ENCODE measurements around the gene FABP1. TPM values are rescaled to one million over a fixed set of nuclear protein-coding genes. Genes with fewer than 3 reads are reported as not detected.

The FABP1 gene
- total RNA-seq, 4 donors from 2014 or later = not detected

GRCh38 chr2:88170472-88170892, 42.6 kb upstream of the FABP1 start:
- Histone ChIP-seq H3K27me3 (no peaks in the 10 kb centered on the region), H3K9me3 (no peaks in the 10 kb centered on the region), H3K27ac (peak overlapping the region in 2 of 3 donors; percentile 75 to 83), H3K4me3 (replicated peaks in 1 of 3) (peak overlapping the region; percentile 11 to 65 (median 27)), H3K36me3 (no peaks in the 10 kb centered on the region), H3K4me1 (peaks cover 6 to 10% of the 10 kb centered on the region in 2 donors)
- intact Hi-C loops (cut with DNase I) = no loop called here
- TF ChIP-seq POLR2A (IDR thresholded peaks at IDR 0.05) (no peak), CTCF (IDR thresholded peaks at IDR 0.05) (no peak)
- 7 to 17% methylated on average over 12 to 18 of the region's 37 CpGs for WGBS, 2 donors
- DNase-seq = peak in 1 of 2 donors; percentile 13

- Histone ChIP-seq H3K4me1 (peaks cover 6 to 10% of the 10 kb centered on the region in 2 donors), H3K27ac (no peak overlapping the region), H3K36me3 (no peaks in the 10 kb centered on the region), H3K9me3 (no peaks in the 10 kb centered on the region), H3K27me3 (no peaks in the 10 kb centered on the region), H3K4me3 (replicated peaks in 1 of 3) (no peak overlapping the region)
- TF ChIP-seq POLR2A (IDR thresholded peaks at IDR 0.05) = no peak
- TF ChIP-seq CTCF (IDR thresholded peaks at IDR 0.05) = no peak
- WGBS, 2 donors = 75 to 92% methylated on average over 7 of the region's 7 CpGs
- DNase-seq = no peak
- intact Hi-C loops (cut with DNase I) = no loop called here
Observed at GRCh38 chr2:88168386-88168785, 40.5 kb upstream of the FABP1 start.

- no peak overlapping the region for H3K27ac ChIP-seq
- TF ChIP-seq CTCF (IDR thresholded peaks at IDR 0.05) (no peak), POLR2A (IDR thresholded peaks at IDR 0.05) (no peak)
- H3K36me3 ChIP-seq = no peaks in the 10 kb centered on the region
- H3K9me3 ChIP-seq = no peaks in the 10 kb centered on the region
- H3K27me3 ChIP-seq = no peaks in the 10 kb centered on the region
- H3K4me1 ChIP-seq = peaks cover 6 to 10% of the 10 kb centered on the region in 2 donors
- no peak overlapping the region for H3K4me3 ChIP-seq (replicated peaks in 1 of 3)
- intact Hi-C loops (cut with DNase I) = no loop called here
- WGBS, 2 donors = 90 to 93% methylated on average over 2 of the region's 2 CpGs
- no peak for DNase-seq
Observed at GRCh38 chr2:88167740-88168139, 39.9 kb upstream of the FABP1 start.

- WGBS, 2 donors = 0% methylated on average over 1 of the region's 1 CpG
- no peaks in the 10 kb centered on the region for H3K9me3 ChIP-seq
- H3K27me3 ChIP-seq = no peaks in the 10 kb centered on the region
- H3K27ac ChIP-seq = no peak overlapping the region
- TF ChIP-seq CTCF (IDR thresholded peaks at IDR 0.05) = no peak
- no peak for TF ChIP-seq POLR2A (IDR thresholded peaks at IDR 0.05)
- no peaks in the 10 kb centered on the region for H3K36me3 ChIP-seq
- intact Hi-C loops (cut with DNase I) = no loop called here
- no peaks in the 10 kb centered on the region for H3K4me1 ChIP-seq
- no peak for DNase-seq
- no peak overlapping the region for H3K4me3 ChIP-seq (replicated peaks in 1 of 3)
Observed at GRCh38 chr2:88165332-88166003, 37.6 kb upstream of the FABP1 start.

- no peaks in the 10 kb centered on the region for H3K9me3 ChIP-seq
- no peaks in the 10 kb centered on the region for H3K27me3 ChIP-seq
- DNase-seq = no peak
- TF ChIP-seq POLR2A (IDR thresholded peaks at IDR 0.05) (no peak), CTCF (IDR thresholded peaks at IDR 0.05) (no peak)
- no peaks in the 10 kb centered on the region for H3K36me3 ChIP-seq
- no peak overlapping the region for H3K4me3 ChIP-seq (replicated peaks in 1 of 3)
- 73 to 75% methylated on average over 11 of the region's 11 CpGs for WGBS, 2 donors
- H3K27ac ChIP-seq = no peak overlapping the region
- H3K4me1 ChIP-seq = no peaks in the 10 kb centered on the region
- intact Hi-C loops (cut with DNase I) = loop anchor here (2.0 kb wide), 1 partner anchor 101 kb away; no protein-coding TSS in a partner anchor
Observed at GRCh38 chr2:88161446-88162244, 33.8 kb upstream of the FABP1 start.
